ENCODE measurements around the gene CLPTM1. TPM values are rescaled to one million over a fixed set of nuclear protein-coding genes. Genes with fewer than 3 reads are reported as not detected.

CLPTM1 gene
- total RNA-seq, 1 experiment from 2014 or later, result 44.9 TPM

DNA sequence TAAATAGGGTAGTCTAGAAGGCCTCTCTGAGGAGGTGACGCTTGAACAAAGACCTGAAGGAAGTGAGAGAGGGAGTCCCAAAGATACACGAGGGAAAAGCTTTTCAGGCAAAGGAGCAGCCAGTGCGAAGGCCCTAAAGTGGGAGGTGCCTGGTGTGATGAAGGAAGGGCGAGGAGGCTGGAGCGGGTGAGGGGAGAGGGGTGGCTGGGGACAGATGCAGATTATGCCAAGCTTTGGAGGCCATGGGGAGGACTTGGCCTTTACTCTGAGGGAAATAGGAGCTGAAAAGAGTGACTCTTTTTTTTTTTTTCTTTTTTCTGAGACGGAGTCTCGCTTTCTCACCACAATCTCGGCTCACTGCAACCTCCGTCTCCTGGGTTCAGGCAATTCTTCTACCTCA is 2.9 kb downstream of the CLPTM1 start:
- ATAC-seq (no peak), DNase-seq (no peak)
- H2AFZ ChIP-seq (ENCODE audit: low read length), result no peak overlapping the region
- peaks cover 10% of the 10 kb centered on the region; the same call in 1 of the 2 replicates for H3K36me3 ChIP-seq (ENCODE audit: low read depth, low read length)
- no peaks in the 10 kb centered on the region for H3K27me3 ChIP-seq (ENCODE audit: low read length)
- intact Hi-C loops (cut with micrococcal nuclease), result no loop called here
- H3K4me2 ChIP-seq (ENCODE audit: low read length), result no peak overlapping the region
- no peak overlapping the region for H3K9ac ChIP-seq (ENCODE audit: low read length)
- CTCF ChIA-PET, result no interaction called here
- no TSS peak for BruUV-seq (replicated peaks)
- H3K9me2 ChIP-seq (replicated peaks; ENCODE audit: low read length), result no peaks in the 10 kb centered on the region
- TF ChIP-seq EZH2 (IDR thresholded peaks at IDR 0.05; ENCODE audit: low read length, unreplicated experiment) (no peak), EZH2phosphoT487 (IDR thresholded peaks at IDR 0.05; ENCODE audit: borderline replicate concordance, low read length) (no peak)
- TF ChIP-seq, protein P1, sequence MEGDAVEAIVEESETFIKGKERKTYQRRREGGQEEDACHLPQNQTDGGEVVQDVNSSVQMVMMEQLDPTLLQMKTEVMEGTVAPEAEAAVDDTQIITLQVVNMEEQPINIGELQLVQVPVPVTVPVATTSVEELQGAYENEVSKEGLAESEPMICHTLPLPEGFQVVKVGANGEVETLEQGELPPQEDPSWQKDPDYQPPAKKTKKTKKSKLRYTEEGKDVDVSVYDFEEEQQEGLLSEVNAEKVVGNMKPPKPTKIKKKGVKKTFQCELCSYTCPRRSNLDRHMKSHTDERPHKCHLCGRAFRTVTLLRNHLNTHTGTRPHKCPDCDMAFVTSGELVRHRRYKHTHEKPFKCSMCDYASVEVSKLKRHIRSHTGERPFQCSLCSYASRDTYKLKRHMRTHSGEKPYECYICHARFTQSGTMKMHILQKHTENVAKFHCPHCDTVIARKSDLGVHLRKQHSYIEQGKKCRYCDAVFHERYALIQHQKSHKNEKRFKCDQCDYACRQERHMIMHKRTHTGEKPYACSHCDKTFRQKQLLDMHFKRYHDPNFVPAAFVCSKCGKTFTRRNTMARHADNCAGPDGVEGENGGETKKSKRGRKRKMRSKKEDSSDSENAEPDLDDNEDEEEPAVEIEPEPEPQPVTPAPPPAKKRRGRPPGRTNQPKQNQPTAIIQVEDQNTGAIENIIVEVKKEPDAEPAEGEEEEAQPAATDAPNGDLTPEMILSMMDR (conservative IDR thresholded peaks at IDR 0.05; ENCODE audit: low read depth, low read length), result no peak
- peaks cover 62% of the 10 kb centered on the region for H3K79me2 ChIP-seq (ENCODE audit: low read length)
- H4K20me1 ChIP-seq (ENCODE audit: low read length), result peaks cover 22% of the 10 kb centered on the region; the same call in 1 of the 2 replicates
- H3K4me3 ChIP-seq (ENCODE audit: low read length), result no peak overlapping the region
- H3K27ac ChIP-seq (ENCODE audit: low read length), result no peak overlapping the region
- POLR2A ChIA-PET (ENCODE audit: unreplicated experiment), result interaction anchor here (0.6 kb wide), 1 partner anchor 16 kb away, joined by 4 read pairs; no protein-coding TSS in a partner anchor
- H3K4me1 ChIP-seq (ENCODE audit: insufficient read depth, low read length), result peaks cover 11% of the 10 kb centered on the region; the same call in 1 of the 2 replicates
- no peaks in the 10 kb centered on the region for H3F3A ChIP-seq (ENCODE audit: low read length, unreplicated experiment)
- no peaks in the 10 kb centered on the region for H3K9me3 ChIP-seq (ENCODE audit: low read length)

DNA sequence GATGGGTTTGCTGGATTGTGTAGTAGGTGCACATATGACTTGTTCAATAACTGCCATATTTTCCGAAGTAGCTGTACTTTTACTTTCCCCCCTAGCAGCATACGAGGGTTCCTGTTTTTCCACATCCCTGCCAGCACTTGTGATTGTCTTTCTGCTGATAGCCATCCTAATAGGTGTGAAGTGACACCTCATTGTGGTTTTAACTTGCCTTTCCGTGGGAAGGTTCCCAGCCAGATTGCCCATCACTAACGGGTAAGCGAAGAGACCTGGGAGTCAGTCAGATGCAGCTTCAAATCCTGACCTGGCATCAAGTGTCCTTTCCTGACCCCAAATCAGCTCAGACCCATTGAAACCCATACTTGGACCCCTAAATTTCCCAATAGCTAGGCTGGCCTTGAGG is 4.5 kb downstream of the CLPTM1 start:
- Histone ChIP-seq H3K9me3 (ENCODE audit: low read length) (no peaks in the 10 kb centered on the region), H4K20me1 (ENCODE audit: low read length) (peaks cover 22% of the 10 kb centered on the region; the same call in 1 of the 2 replicates), H3K9me2 (replicated peaks; ENCODE audit: low read length) (no peaks in the 10 kb centered on the region), H3K27ac (ENCODE audit: low read length) (no peak overlapping the region), H3K9ac (ENCODE audit: low read length) (no peak overlapping the region), H3K27me3 (ENCODE audit: low read length) (no peaks in the 10 kb centered on the region), H2AFZ (ENCODE audit: low read length) (no peak overlapping the region), H3K36me3 (ENCODE audit: low read depth, low read length) (peaks cover 12% of the 10 kb centered on the region; the same call in 1 of the 2 replicates), H3K4me1 (ENCODE audit: insufficient read depth, low read length) (peaks cover 11% of the 10 kb centered on the region; the same call in 1 of the 2 replicates), H3K79me2 (ENCODE audit: low read length) (peaks cover 62% of the 10 kb centered on the region), H3K4me2 (ENCODE audit: low read length) (no peak overlapping the region), H3K4me3 (ENCODE audit: low read length) (no peak overlapping the region), H3F3A (ENCODE audit: low read length, unreplicated experiment) (no peaks in the 10 kb centered on the region)
- BruUV-seq (replicated peaks), result no TSS peak
- CTCF ChIA-PET, result no interaction called here
- TF ChIP-seq EZH2 (IDR thresholded peaks at IDR 0.05; ENCODE audit: low read length, unreplicated experiment), result no peak
- TF ChIP-seq, protein P1 (conservative IDR thresholded peaks at IDR 0.05; ENCODE audit: low read depth, low read length), result no peak
- no peak for TF ChIP-seq EZH2phosphoT487 (IDR thresholded peaks at IDR 0.05; ENCODE audit: borderline replicate concordance, low read length)
- ATAC-seq (no peak), DNase-seq (no peak)
- intact Hi-C loops (cut with micrococcal nuclease), result no loop called here
- POLR2A ChIA-PET (ENCODE audit: unreplicated experiment), result no interaction called here

DNA sequence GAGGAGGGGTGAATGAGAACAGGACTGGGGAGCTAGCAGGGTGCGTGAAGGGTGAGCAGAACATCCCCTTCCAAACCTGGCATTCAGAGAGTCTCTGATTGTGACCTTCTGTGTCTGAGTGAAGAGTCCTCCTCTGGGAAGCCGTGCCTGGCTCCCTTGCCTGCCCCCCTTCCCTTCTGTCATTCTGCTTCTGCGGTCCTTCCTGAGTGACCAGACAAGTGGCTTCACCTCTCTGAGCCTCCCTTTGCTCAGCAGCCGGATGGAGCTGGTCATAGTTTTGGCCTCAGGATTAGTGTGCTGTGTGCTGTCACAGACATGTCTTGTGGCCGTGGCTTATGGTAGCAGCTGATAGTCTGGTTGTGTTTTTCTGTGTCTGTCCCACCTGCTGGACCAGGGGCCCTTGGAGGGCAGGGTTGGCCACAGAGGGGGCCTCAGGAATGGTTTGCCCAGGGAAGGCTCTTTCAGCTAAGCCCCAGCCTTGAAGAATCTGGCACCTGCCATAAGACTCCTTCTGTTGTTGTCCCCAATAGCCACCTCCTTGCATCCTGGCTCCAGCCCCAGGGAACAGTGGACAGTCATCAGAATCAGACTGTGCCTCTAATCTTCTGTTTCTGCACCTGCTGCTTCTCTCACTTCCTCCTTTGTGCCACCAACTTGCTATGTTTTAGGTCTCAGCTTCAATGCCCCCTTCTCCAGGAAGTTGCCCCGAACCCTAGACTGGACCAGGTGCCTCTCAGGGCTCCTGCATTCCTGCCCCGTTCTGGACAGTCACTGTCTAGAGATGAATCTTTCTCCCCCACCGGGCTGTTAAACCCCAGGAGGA is 5.9 kb downstream of the CLPTM1 start:
- intact Hi-C loops (cut with micrococcal nuclease), result no loop called here
- Histone ChIP-seq H3K9me2 (replicated peaks; ENCODE audit: low read length) (no peaks in the 10 kb centered on the region), H3K36me3 (ENCODE audit: low read depth, low read length) (peaks cover 14% of the 10 kb centered on the region; the same call in 1 of the 2 replicates), H3K9me3 (ENCODE audit: low read length) (no peaks in the 10 kb centered on the region), H3K4me1 (ENCODE audit: insufficient read depth, low read length) (peaks cover 11% of the 10 kb centered on the region; the same call in 1 of the 2 replicates), H3F3A (ENCODE audit: low read length, unreplicated experiment) (no peaks in the 10 kb centered on the region), H2AFZ (ENCODE audit: low read length) (no peak overlapping the region), H4K20me1 (ENCODE audit: low read length) (peaks cover 20% of the 10 kb centered on the region; the same call in 1 of the 2 replicates), H3K4me2 (ENCODE audit: low read length) (no peak overlapping the region), H3K4me3 (ENCODE audit: low read length) (no peak overlapping the region), H3K27me3 (ENCODE audit: low read length) (no peaks in the 10 kb centered on the region), H3K79me2 (ENCODE audit: low read length) (peaks cover 53% of the 10 kb centered on the region), H3K9ac (ENCODE audit: low read length) (no peak overlapping the region), H3K27ac (ENCODE audit: low read length) (no peak overlapping the region)
- BruUV-seq (replicated peaks), result no TSS peak
- ChIA-PET CTCF (no interaction called here), POLR2A (ENCODE audit: unreplicated experiment) (no interaction called here)
- TF ChIP-seq, protein P1 (conservative IDR thresholded peaks at IDR 0.05; ENCODE audit: low read depth, low read length), result no peak
- TF ChIP-seq EZH2phosphoT487 (IDR thresholded peaks at IDR 0.05; ENCODE audit: borderline replicate concordance, low read length), result no peak
- no peak for TF ChIP-seq EZH2 (IDR thresholded peaks at IDR 0.05; ENCODE audit: low read length, unreplicated experiment)
- DNase-seq (no peak), ATAC-seq (no peak)

All from PC-3 (cell line).